Measurements from ENCODE around the gene CRIM1.

Gene CRIM1

DNA sequence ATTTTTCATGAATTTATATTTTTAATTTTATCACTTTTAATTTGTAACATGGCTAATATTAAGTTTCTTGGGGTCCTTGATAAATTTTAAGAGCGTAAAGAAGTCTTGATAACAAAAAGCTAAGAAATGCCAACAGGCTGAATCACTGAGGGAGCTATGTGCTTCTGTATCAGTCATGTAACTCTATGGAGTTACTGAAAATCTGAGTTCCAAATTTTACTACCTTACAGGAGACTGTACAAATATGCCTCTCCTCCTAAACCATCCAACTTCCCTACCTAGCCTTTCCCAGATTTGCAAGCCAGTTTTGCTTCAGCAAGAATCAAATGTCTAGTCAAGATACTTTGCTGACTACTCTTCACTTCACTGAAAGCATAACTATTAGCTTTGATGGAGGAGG is 206.7 kb downstream of the CRIM1 start:
- Histone ChIP-seq H3K27me3 (ENCODE audit: insufficient read depth, low read length, poor library complexity, severe bottlenecking) (no peaks in the 10 kb centered on the region), H4K20me1 (ENCODE audit: insufficient read depth, low read length, poor library complexity, severe bottlenecking) (no peaks in the 10 kb centered on the region), H3K79me2 (ENCODE audit: insufficient read depth, low read length) (no peaks in the 10 kb centered on the region), H3K4me3 (ENCODE audit: low read length, poor library complexity, severe bottlenecking) (no peak overlapping the region), H3K9me3 (ENCODE audit: insufficient read depth, low read depth, low read length) (no peaks in the 10 kb centered on the region), H3K9ac (ENCODE audit: low read depth, low read length, poor library complexity, severe bottlenecking) (no peak overlapping the region), H3K4me2 (ENCODE audit: low read depth, low read length, poor library complexity, severe bottlenecking) (no peak overlapping the region), H3K4me1 (ENCODE audit: insufficient read depth, low read length, poor library complexity, severe bottlenecking) (peaks cover 8% of the 10 kb centered on the region), H3K36me3 (ENCODE audit: insufficient read depth, low read length) (peaks cover 34% of the 10 kb centered on the region; the same call in 1 of the 2 replicates), H2AFZ (ENCODE audit: low read length) (no peak overlapping the region), H3K9me2 (replicated peaks; ENCODE audit: low read depth, low read length) (no peaks in the 10 kb centered on the region), H3F3A (ENCODE audit: low read depth) (no peaks in the 10 kb centered on the region)
- TF ChIP-seq, protein P1, sequence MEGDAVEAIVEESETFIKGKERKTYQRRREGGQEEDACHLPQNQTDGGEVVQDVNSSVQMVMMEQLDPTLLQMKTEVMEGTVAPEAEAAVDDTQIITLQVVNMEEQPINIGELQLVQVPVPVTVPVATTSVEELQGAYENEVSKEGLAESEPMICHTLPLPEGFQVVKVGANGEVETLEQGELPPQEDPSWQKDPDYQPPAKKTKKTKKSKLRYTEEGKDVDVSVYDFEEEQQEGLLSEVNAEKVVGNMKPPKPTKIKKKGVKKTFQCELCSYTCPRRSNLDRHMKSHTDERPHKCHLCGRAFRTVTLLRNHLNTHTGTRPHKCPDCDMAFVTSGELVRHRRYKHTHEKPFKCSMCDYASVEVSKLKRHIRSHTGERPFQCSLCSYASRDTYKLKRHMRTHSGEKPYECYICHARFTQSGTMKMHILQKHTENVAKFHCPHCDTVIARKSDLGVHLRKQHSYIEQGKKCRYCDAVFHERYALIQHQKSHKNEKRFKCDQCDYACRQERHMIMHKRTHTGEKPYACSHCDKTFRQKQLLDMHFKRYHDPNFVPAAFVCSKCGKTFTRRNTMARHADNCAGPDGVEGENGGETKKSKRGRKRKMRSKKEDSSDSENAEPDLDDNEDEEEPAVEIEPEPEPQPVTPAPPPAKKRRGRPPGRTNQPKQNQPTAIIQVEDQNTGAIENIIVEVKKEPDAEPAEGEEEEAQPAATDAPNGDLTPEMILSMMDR (conservative IDR thresholded peaks at IDR 0.05; ENCODE audit: low read length) = no peak
- TF ChIP-seq EZH2phosphoT487 (IDR thresholded peaks at IDR 0.05; ENCODE audit: borderline replicate concordance) = no peak

DNA sequence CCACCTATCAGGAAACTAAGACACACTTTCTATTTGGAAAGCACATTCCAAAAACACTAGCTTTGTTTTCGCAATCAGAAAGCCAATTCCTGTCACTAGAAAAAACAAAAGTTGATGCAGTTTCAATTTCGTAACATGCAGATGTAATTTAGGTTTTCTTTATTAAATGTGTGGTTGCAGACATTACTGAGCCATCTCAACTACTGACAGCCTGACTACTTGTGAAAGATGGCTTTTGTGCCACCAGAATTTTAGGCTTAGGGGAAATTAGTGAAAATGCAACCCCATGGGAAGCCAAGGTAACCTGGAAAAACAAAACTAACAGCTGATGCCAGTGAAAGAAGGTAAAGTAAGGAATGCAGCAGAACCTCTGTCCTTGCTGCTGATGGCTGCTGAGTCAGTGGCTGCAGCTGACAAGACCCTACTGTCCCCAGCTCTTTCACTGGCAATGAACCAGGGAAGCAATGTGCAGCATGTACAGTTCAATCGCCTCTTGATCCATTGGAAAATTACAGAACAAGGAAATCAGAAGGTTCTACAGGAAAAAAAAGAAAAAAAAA is 207.5 kb downstream of the CRIM1 start:
- Histone ChIP-seq H3K4me1 (ENCODE audit: insufficient read depth, low read length, poor library complexity, severe bottlenecking) (peaks cover 8% of the 10 kb centered on the region), H3K4me2 (ENCODE audit: low read depth, low read length, poor library complexity, severe bottlenecking) (no peak overlapping the region), H2AFZ (ENCODE audit: low read length) (no peak overlapping the region), H3K9me3 (ENCODE audit: insufficient read depth, low read depth, low read length) (no peaks in the 10 kb centered on the region), H3K27me3 (ENCODE audit: insufficient read depth, low read length, poor library complexity, severe bottlenecking) (no peaks in the 10 kb centered on the region), H4K20me1 (ENCODE audit: insufficient read depth, low read length, poor library complexity, severe bottlenecking) (no peaks in the 10 kb centered on the region), H3K79me2 (ENCODE audit: insufficient read depth, low read length) (no peaks in the 10 kb centered on the region), H3K9me2 (replicated peaks; ENCODE audit: low read depth, low read length) (no peaks in the 10 kb centered on the region), H3K36me3 (ENCODE audit: insufficient read depth, low read length) (peaks cover 34% of the 10 kb centered on the region; the same call in 1 of the 2 replicates), H3K4me3 (ENCODE audit: low read length, poor library complexity, severe bottlenecking) (no peak overlapping the region), H3K9ac (ENCODE audit: low read depth, low read length, poor library complexity, severe bottlenecking) (no peak overlapping the region), H3F3A (ENCODE audit: low read depth) (no peaks in the 10 kb centered on the region)
- TF ChIP-seq, protein P1 (conservative IDR thresholded peaks at IDR 0.05; ENCODE audit: low read length) = no peak
- no peak for TF ChIP-seq EZH2phosphoT487 (IDR thresholded peaks at IDR 0.05; ENCODE audit: borderline replicate concordance)

- Histone ChIP-seq H3K9me2 (replicated peaks; ENCODE audit: low read depth, low read length) (no peaks in the 10 kb centered on the region), H3K9ac (ENCODE audit: low read depth, low read length, poor library complexity, severe bottlenecking) (no peak overlapping the region), H4K20me1 (ENCODE audit: insufficient read depth, low read length, poor library complexity, severe bottlenecking) (no peaks in the 10 kb centered on the region), H3K9me3 (ENCODE audit: insufficient read depth, low read depth, low read length) (no peaks in the 10 kb centered on the region), H3K79me2 (ENCODE audit: insufficient read depth, low read length) (no peaks in the 10 kb centered on the region), H3K36me3 (ENCODE audit: insufficient read depth, low read length) (peaks cover 38% of the 10 kb centered on the region; the same call in 1 of the 2 replicates), H3K4me2 (ENCODE audit: low read depth, low read length, poor library complexity, severe bottlenecking) (no peak overlapping the region), H3K4me1 (ENCODE audit: insufficient read depth, low read length, poor library complexity, severe bottlenecking) (peaks cover 14% of the 10 kb centered on the region), H3K4me3 (ENCODE audit: low read length, poor library complexity, severe bottlenecking) (no peak overlapping the region), H3K27me3 (ENCODE audit: insufficient read depth, low read length, poor library complexity, severe bottlenecking) (no peaks in the 10 kb centered on the region), H2AFZ (ENCODE audit: low read length) (no peak overlapping the region), H3F3A (ENCODE audit: low read depth) (no peaks in the 10 kb centered on the region)
- TF ChIP-seq, protein P1 (conservative IDR thresholded peaks at IDR 0.05; ENCODE audit: low read length) = no peak
- TF ChIP-seq EZH2phosphoT487 (IDR thresholded peaks at IDR 0.05; ENCODE audit: borderline replicate concordance) = no peak
Measured at GRCh38 chr2:36564377-36564930, 208.9 kb downstream of the CRIM1 start.

Data from Loucy (cell line).